Tongue (tissue), 2 donors: Measurements from ENCODE around the gene DENND11. TPM values are rescaled to one million over a fixed set of nuclear protein-coding genes. Genes with fewer than 3 reads are reported as not detected.

Experiments
- DNase-seq: peaks from one replicate; pipeline ENCODE4 v3.0.0-alpha.2; 2015
- total RNA-seq: library from RNA; depleted of rRNA; stranded (reverse); fragments of >200 nt; gene quantifications from one replicate; pipeline ENCODE4 v1.2.3, GENCODE V29; 2014

DENND11 gene
- 13.8 TPM for total RNA-seq

GRCh38 chr7:141702047-141702567 lies at the start of gene DENND11:
Gene DENND11 (minus strand): TSS chr7:141702166. CDS start chr7:141702153, 13 bp downstream.
- peak; percentile 67 for DNase-seq

DNA sequence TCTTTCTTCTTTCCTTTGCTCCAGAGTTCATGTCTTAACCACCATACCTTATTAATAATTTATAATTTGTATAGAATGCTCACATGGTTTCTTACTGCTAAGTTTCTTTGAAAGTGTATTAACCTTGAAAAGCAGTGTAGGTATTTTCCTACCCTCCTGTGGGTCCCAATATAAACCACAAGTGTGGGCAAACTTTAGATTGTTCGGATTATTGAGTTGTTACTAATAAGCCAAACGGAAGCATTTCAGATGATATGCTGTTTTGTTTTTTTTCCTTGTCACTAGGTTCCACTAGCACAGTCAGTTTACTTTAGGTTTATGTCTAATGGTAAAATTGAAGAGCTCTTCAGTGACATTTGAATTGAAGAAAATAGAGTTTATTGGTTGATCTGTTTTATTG lies 46.4 kb upstream of the DENND11 start:
- no peak for DNase-seq

DNA sequence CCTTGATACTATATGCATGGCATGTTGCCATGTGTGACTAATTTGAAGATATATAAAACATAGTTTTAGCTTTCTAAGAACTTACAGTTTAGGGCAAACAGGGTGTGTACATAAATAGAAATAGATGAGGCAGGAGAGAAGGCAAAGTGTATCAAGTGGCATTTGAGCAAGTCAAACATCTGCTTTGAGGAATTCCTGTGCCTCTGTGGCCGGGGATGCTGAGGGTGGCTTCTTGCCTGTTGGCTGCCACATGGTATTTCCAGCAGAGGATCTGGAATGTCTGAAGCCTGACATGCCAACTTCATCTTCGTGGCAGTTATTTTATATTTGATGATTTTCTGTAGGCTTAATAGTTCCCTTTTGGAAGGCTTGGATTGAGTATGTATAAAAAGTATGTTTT lies 42.2 kb upstream of the DENND11 start:
- no peak for DNase-seq

DNA sequence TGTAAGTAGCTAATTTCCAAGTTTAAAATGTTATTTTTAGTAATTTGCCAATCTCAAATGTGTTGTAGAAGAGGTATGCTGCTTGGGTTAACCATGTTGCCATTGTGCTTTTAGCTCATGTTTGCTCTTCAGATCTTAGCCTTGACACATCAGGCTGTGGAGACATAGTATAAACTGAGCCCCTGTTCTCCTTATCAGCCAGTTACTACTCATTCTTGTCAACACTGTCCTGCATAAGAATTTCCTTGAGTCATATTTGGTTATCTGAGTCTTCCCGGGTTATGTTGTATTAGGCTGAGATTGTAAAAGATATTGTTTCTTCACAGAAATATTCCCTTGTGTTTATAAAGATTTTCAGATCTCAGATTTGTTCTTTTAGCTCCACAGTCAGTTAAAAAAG lies 40.3 kb upstream of the DENND11 start:
- DNase-seq: no peak

- no peak for DNase-seq
These were observed 37.3 kb upstream of the DENND11 start for GRCh38 chr7:141739250-141739649.

- DNase-seq: no peak
These were observed 36.6 kb upstream of the DENND11 start for GRCh38 chr7:141738592-141739013.

- peak; percentile 98 for DNase-seq
These were observed 36.0 kb upstream of the DENND11 start, which contains the start of gene SSBP1 for GRCh38 chr7:141737836-141738591. Gene SSBP1 (plus strand): TSS chr7:141738358. CDS start chr7:141739167, 809 bp downstream.

DNA sequence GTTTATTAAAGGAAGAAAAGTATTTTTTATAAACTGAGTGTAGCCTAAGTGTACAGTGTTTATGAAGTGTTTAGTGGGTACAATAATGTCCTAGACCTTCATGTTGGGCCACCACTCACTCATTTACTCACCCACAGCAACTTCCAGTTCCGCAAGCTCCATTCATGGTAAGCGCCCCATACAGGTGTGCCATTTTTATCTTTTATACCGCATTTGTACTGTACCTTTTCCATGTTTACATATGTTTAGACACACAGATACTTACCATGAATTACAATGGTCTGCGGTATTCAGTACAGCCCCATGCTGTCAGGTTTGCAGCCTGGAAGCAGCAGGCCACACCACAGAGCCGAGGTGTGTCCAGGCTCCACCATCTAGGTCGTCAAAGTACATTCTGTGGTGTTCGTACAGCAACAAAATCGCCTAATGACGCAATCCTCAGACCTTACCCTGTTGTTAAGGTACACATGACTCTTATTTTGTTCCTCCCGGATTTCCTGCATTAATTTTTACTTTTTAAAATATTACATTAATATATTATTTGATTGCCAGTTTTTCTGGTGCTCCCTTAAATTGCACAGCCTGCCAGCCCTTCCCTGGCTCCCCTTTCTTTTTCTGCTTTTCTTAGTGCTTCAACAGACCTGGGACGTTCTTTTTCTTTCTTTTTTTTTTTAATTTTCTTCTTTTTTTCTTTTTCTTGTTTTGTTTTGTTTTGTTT lies 35.3 kb upstream of the DENND11 start:
- peak; percentile 3 for DNase-seq

DNA sequence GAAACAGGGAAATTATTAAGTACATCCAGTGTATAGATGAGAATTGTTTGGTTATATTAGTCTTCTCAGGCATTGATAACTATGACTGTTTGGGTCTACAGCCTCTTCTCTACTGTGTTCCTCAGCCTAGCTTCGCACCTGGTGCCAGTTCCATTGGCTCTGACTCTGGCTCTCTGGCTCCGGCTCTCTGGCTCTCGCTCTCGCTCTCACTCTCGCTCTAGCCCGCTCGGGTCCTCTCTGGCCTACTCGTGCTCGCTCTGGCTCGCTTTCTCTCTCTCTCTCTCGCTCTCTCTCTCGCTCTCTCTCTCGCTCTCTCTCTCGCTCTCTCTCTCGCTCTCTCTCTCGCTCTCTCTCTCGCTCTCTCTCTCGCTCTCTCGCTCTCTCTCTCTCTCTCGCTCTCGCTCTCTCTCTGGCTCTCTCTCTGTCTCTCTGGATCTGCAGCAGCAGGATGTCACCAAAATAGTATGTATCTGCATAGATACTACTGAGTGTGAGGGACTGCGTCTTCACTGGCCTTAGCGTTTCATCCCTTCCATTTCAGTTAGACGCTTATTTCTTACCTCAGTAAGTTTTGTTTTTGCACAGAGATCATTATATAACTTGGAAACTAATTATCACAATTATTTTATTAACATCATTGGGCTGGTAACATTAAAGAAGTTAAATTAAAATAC lies 29.6 kb upstream of the DENND11 start:
- DNase-seq: no peak

- DNase-seq: no peak
These were observed 27.1 kb upstream of the DENND11 start for GRCh38 chr7:141729020-141729419.

- DNase-seq: no peak
These were observed 20.6 kb upstream of the DENND11 start for GRCh38 chr7:141722529-141722928.

DNA sequence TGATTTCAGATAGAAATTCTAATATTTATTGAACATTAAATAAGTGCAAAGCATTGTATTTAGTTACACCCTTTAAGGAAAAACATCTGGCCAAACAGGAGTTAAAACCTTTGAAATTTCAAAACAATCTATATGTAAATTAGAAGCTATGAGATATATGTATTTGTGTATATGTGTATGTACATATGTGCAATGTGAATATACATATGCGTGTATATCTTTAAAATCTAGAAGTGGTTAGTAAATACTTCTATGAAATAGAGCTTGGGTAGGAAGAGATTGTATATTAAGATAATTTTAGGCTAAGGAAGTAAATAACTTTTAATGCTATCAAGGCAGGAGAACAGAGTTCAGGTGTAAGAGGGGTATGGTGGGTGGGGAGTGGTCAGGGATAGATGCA lies 15.5 kb upstream of the DENND11 start:
- DNase-seq: no peak

- no peak for DNase-seq
These were observed 14.1 kb upstream of the DENND11 start for GRCh38 chr7:141715794-141716689.

- no peak for DNase-seq
These were observed 13.1 kb upstream of the DENND11 start for GRCh38 chr7:141715018-141715417.

GRCh38 chr7:141714571-141714970 lies 12.6 kb upstream of the DENND11 start:
- DNase-seq: no peak

GRCh38 chr7:141713890-141714289 lies 11.9 kb upstream of the DENND11 start:
- DNase-seq: no peak

DNA sequence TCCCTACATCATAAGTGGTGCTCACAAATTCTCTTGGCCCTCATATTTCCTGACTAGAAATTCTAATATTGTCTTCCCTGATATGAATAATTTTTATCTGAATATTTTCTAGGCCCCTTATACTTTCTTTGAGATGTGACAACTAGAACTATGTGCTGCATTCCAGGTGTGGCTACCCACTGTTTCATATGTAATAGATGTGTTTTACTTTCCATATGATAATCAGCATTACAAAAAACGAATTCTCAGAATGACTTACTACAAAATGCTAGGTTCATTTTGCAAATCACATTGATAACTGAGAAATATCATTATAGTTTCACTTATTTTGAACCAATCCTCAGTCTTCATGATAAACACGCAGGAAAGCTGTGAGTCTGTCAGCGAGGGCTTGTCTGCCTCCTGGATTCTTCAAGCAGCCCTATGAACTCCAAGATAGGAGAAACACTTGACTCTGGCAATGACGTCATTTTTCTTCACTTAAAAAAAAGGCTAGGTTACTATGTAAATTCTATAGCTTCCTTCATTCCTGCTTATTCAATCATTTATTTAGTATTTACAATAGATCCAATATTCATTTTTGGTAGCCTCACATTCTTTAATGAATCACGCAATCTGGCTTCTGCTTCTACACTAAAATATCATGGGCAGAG lies 10.8 kb upstream of the DENND11 start:
- no peak for DNase-seq

- no peak for DNase-seq
These were observed 8.3 kb upstream of the DENND11 start for GRCh38 chr7:141710301-141710700.

DNA sequence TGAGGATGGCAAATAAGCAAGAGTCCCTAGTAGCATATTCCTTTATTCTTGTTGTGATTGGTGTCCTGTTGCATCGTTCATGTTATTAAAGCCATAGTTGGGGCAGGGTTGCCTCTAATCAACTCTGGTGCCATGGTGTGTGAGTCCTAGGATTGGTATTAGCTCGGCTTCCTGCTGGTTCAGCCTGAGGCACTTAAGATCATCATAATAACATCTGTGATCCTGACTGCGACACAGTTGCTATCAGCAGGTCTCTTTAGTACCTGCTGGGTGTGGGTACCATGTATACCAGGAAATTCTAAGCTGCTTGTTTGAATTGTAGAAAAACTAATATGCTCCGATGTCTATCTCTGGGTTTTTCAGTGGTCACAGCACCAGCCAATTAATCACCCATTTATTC lies 7.8 kb upstream of the DENND11 start:
- no peak for DNase-seq

DNA sequence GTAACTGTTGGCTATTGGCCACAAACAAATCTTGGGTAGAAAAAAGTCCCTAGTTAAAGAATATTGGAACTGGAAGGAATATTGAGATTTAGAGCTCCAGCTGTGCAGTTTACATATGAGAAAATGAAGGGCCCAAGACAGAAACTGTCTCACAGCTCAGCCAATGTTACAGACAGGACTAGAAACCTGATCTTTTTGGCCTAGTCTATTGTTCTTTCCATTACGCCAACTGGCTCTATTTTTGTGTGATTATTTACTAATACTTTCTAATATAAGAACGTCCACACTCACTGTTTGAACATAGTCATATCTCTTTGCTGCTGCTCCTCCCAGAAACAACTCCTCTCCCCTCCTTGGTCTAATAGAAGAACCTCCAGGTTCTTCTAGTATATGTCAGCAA lies 7.4 kb upstream of the DENND11 start:
- no peak for DNase-seq

- no peak for DNase-seq
These were observed 6.4 kb upstream of the DENND11 start, which contains the start of gene WEE2 for GRCh38 chr7:141708351-141708750. Gene WEE2 (plus strand): TSS chr7:141708353. CDS start chr7:141708759, 406 bp downstream.
